HEK293 (cell line): ENCODE data around the gene COL25A1.

Source experiments
- CTCF ChIA-PET: fragments of 350-600 bp; formaldehyde crosslinking; extraction: SDS; loops from one replicate; lab custom pipeline; 2021; ENCODE audit warnings: antibody characterized with exemption; lab: Yijun Ruan, JAX
- POLR2A ChIA-PET: fragments of 300-600 bp; formaldehyde crosslinking; extraction: SDS; loops from one replicate; lab custom pipeline; 2020; ENCODE audit warnings: antibody characterized with exemption, inconsistent platforms; lab: Yijun Ruan, JAX
- H3K27ac ChIP-seq: fragments of 200-500 bp; sonication (Bioruptor generic); 2 replicates; pipeline ENCODE4 v1.5.1; 2014; ENCODE audit warnings: low read depth, low read length, control low read depth, inconsistent platforms; ENCODE audit errors: extremely low read depth
- H3K36me3 ChIP-seq, 2 experiments: fragments of 200-500 bp in 1 of 2; sonication (Bioruptor generic) in 1 of 2; 1 replicate in 1 of 2; 2 replicates in 1 of 2; pipeline ENCODE4 v1.5.1; 2014 to 2017; ENCODE audit warnings: inconsistent platforms in 2 of 2, low read length in 2 of 2; ENCODE audit not compliant: control insufficient read depth in 2 of 2, insufficient read depth in 1 of 2
- H3K4me1 ChIP-seq: fragments of 200-500 bp; sonication (Bioruptor generic); 2 replicates; pipeline ENCODE4 v1.5.1; 2014; ENCODE audit warnings: mild to moderate bottlenecking, low read length, inconsistent platforms; ENCODE audit not compliant: control insufficient read depth, insufficient read depth
- H3K4me3 ChIP-seq: 2 replicates; pipeline ENCODE4 v1.5.1; 2011; ENCODE audit warnings: low read depth, mild to moderate bottlenecking, control low read depth, low read length, moderate library complexity
- H3K9me3 ChIP-seq: fragments of 200-500 bp; sonication (Bioruptor generic); 2 replicates; pipeline ENCODE4 v1.5.1; 2014; ENCODE audit warnings: low read depth, low read length, inconsistent platforms; ENCODE audit not compliant: control insufficient read depth, insufficient read depth
- CTCF ChIP-seq: fragments of 450-650 bp; formaldehyde crosslinking; IDR thresholded peaks from 2 replicates; pipeline ENCODE4 v1.5.1; 2016; ENCODE audit warnings: missing biosample characterization, missing genetic modification characterization
- EGR2 ChIP-seq: fragments of 450-650 bp; formaldehyde crosslinking; IDR thresholded peaks from 2 replicates; pipeline ENCODE4 v1.5.1; 2016; ENCODE audit warnings: low read depth, missing biosample characterization, missing genetic modification characterization
- HIC1 ChIP-seq: fragments of 450-650 bp; formaldehyde crosslinking; IDR thresholded peaks from 2 replicates; pipeline ENCODE4 v1.5.1; 2016; ENCODE audit warnings: missing biosample characterization, missing genetic modification characterization
- IKZF3 ChIP-seq: fragments of 450-650 bp; IDR thresholded peaks from 2 replicates; pipeline ENCODE4 v1.5.0; 2018; ENCODE audit warnings: missing biosample characterization, mild to moderate bottlenecking, missing genetic modification characterization, moderate library complexity
- KLF10 ChIP-seq: fragments of 450-650 bp; IDR thresholded peaks from 2 replicates; pipeline ENCODE4 v1.5.1; 2018; ENCODE audit warnings: missing biosample characterization, mild to moderate bottlenecking, missing genetic modification characterization
- RBAK ChIP-seq: fragments of 450-650 bp; formaldehyde crosslinking; IDR thresholded peaks from 2 replicates; pipeline ENCODE4 v1.5.1; 2016; ENCODE audit warnings: missing biosample characterization, missing genetic modification characterization
- SALL2 ChIP-seq: fragments of 450-650 bp; formaldehyde crosslinking; IDR thresholded peaks from 2 replicates; pipeline ENCODE4 v1.5.0; 2017; ENCODE audit warnings: missing biosample characterization, mild to moderate bottlenecking, missing genetic modification characterization, borderline replicate concordance
- SP2 ChIP-seq: fragments of 450-650 bp; formaldehyde crosslinking; IDR thresholded peaks from 2 replicates; pipeline ENCODE4 v1.5.1; 2016; ENCODE audit warnings: missing biosample characterization, missing genetic modification characterization
- ZBTB1 ChIP-seq: fragments of 450-650 bp; formaldehyde crosslinking; IDR thresholded peaks from 2 replicates; pipeline ENCODE4 v1.5.1; 2016; ENCODE audit warnings: missing biosample characterization, missing genetic modification characterization
- ZBTB17 ChIP-seq: fragments of 450-650 bp; formaldehyde crosslinking; IDR thresholded peaks from 2 replicates; pipeline ENCODE4 v1.5.1; 2016; ENCODE audit warnings: missing biosample characterization, missing genetic modification characterization
- ZBTB7A ChIP-seq: fragments of 450-650 bp; formaldehyde crosslinking; IDR thresholded peaks from 2 replicates; pipeline ENCODE4 v1.5.1; 2016; ENCODE audit warnings: low read depth, missing biosample characterization, missing genetic modification characterization
- ZBTB8A ChIP-seq: fragments of 450-650 bp; formaldehyde crosslinking; IDR thresholded peaks from 2 replicates; pipeline ENCODE4 v1.5.1; 2016; ENCODE audit warnings: missing biosample characterization, missing genetic modification characterization
- ZNF140 ChIP-seq: fragments of 450-650 bp; formaldehyde crosslinking; IDR thresholded peaks from 2 replicates; pipeline ENCODE4 v1.5.1; 2016; ENCODE audit warnings: missing biosample characterization, missing genetic modification characterization
- ZNF18 ChIP-seq: fragments of 450-650 bp; formaldehyde crosslinking; IDR thresholded peaks from 2 replicates; pipeline ENCODE4 v1.5.1; 2016; ENCODE audit warnings: missing biosample characterization, missing genetic modification characterization
- ZNF223 ChIP-seq: fragments of 450-650 bp; formaldehyde crosslinking; IDR thresholded peaks from 2 replicates; pipeline ENCODE4 v1.5.1; 2016; ENCODE audit warnings: missing biosample characterization, missing genetic modification characterization
- ZNF23 ChIP-seq: fragments of 450-650 bp; formaldehyde crosslinking; IDR thresholded peaks from 2 replicates; pipeline ENCODE4 v1.5.1; 2016; ENCODE audit warnings: missing biosample characterization, missing genetic modification characterization, borderline replicate concordance
- ZNF26 ChIP-seq: fragments of 450-650 bp; formaldehyde crosslinking; IDR thresholded peaks from 2 replicates; pipeline ENCODE4 v1.5.1; 2016; ENCODE audit warnings: missing biosample characterization, missing genetic modification characterization
- ZNF341 ChIP-seq: fragments of 450-650 bp; formaldehyde crosslinking; IDR thresholded peaks from 2 replicates; pipeline ENCODE4; 2016; ENCODE audit warnings: low read depth, missing biosample characterization, missing genetic modification characterization
- ZNF350 ChIP-seq: fragments of 450-650 bp; formaldehyde crosslinking; IDR thresholded peaks from 2 replicates; pipeline ENCODE4 v1.5.0; 2017; ENCODE audit warnings: missing biosample characterization, mild to moderate bottlenecking, missing genetic modification characterization
- ZNF473 ChIP-seq: fragments of 450-650 bp; formaldehyde crosslinking; IDR thresholded peaks from 2 replicates; pipeline ENCODE4 v1.5.1; 2017; ENCODE audit warnings: missing biosample characterization, missing genetic modification characterization
- ZNF510 ChIP-seq: fragments of 450-650 bp; formaldehyde crosslinking; IDR thresholded peaks from 2 replicates; pipeline ENCODE4 v1.5.1; 2018; ENCODE audit warnings: mild to moderate bottlenecking, missing genetic modification characterization, missing biosample characterization; ENCODE audit not compliant: insufficient replicate concordance
- ZNF513 ChIP-seq: fragments of 450-650 bp; IDR thresholded peaks from 2 replicates; pipeline ENCODE4 v1.5.1; 2018; ENCODE audit warnings: missing biosample characterization, missing genetic modification characterization
- ZNF555 ChIP-seq: fragments of 450-650 bp; formaldehyde crosslinking; conservative IDR thresholded peaks from 2 replicates; pipeline ENCODE4 v1.5.1; 2017; ENCODE audit warnings: missing biosample characterization, mild to moderate bottlenecking, missing genetic modification characterization, inconsistent platforms
- ZNF560 ChIP-seq: fragments of 450-650 bp; formaldehyde crosslinking; IDR thresholded peaks from 2 replicates; pipeline ENCODE4 v1.5.1; 2017; ENCODE audit warnings: missing biosample characterization, missing genetic modification characterization, borderline replicate concordance
- ZNF580 ChIP-seq: fragments of 450-650 bp; formaldehyde crosslinking; IDR thresholded peaks from 2 replicates; pipeline ENCODE4 v1.5.1; 2016; ENCODE audit warnings: missing biosample characterization, missing genetic modification characterization
- ZNF654 ChIP-seq: fragments of 450-650 bp; formaldehyde crosslinking; IDR thresholded peaks from 2 replicates; pipeline ENCODE4 v1.5.1; 2016; ENCODE audit warnings: low read depth, missing biosample characterization, missing genetic modification characterization
- ZNF777 ChIP-seq: fragments of 450-650 bp; formaldehyde crosslinking; IDR thresholded peaks from 2 replicates; pipeline ENCODE4 v1.5.1; 2017; ENCODE audit warnings: missing biosample characterization, missing genetic modification characterization, borderline replicate concordance
- ZNF837 ChIP-seq: fragments of 450-650 bp; formaldehyde crosslinking; IDR thresholded peaks from 2 replicates; pipeline ENCODE4 v1.5.1; 2016; ENCODE audit warnings: missing biosample characterization, missing genetic modification characterization
- ZXDB ChIP-seq: fragments of 450-650 bp; formaldehyde crosslinking; IDR thresholded peaks from 2 replicates; pipeline ENCODE4 v1.5.1; 2016; ENCODE audit warnings: missing biosample characterization, missing genetic modification characterization

The COL25A1 gene

GRCh38 chr4:109172301-109172700, 130.2 kb downstream of the COL25A1 start:
- Histone ChIP-seq H3K4me1 (no peaks in the 10 kb centered on the region), H3K36me3 (no peaks in the 10 kb centered on the region), H3K4me3 (no peak overlapping the region), H3K9me3 (no peaks in the 10 kb centered on the region), H3K27ac (no peak overlapping the region)
- TF ChIP-seq ZNF350 (no peak), ZNF513 (tag by site-specific recombination) (no peak), ZBTB7A (tag by site-specific recombination) (no peak), ZNF555 (no peak), ZNF223 (tag by site-specific recombination) (no peak), IKZF3 (tag by site-specific recombination) (no peak), CTCF (tag by site-specific recombination) (no peak), ZBTB1 (tag by site-specific recombination) (no peak), ZNF510 (tag by site-specific recombination) (no peak), SALL2 (tag by site-specific recombination) (no peak), ZNF777 (tag by site-specific recombination) (no peak), ZNF473 (tag by site-specific recombination) (no peak), ZXDB (no peak), SP2 (tag by site-specific recombination) (no peak)
- CTCF ChIA-PET, result no interaction called here
- POLR2A ChIA-PET, result no interaction called here

GRCh38 chr4:109171070-109171469, 131.4 kb downstream of the COL25A1 start:
- H3K4me3 ChIP-seq, result no peak overlapping the region
- TF ChIP-seq ZNF140 (tag by site-specific recombination) (no peak), HIC1 (tag by site-specific recombination) (no peak), ZNF23 (tag by site-specific recombination) (no peak), EGR2 (tag by site-specific recombination) (no peak), ZNF837 (tag by site-specific recombination) (no peak), SP2 (tag by site-specific recombination) (no peak), ZNF580 (tag by site-specific recombination) (no peak), ZNF26 (no peak), ZNF341 (no peak), ZBTB8A (tag by site-specific recombination) (no peak), ZNF560 (no peak), RBAK (no peak), ZNF18 (tag by site-specific recombination) (no peak), ZBTB17 (tag by site-specific recombination) (no peak), ZNF654 (tag by site-specific recombination) (no peak), KLF10 (no peak)
- TF ChIP-seq, all 188 proteins: peak for 0
- no peaks in the 10 kb centered on the region for H3K4me1 ChIP-seq
- ChIA-PET POLR2A (no interaction called here), CTCF (no interaction called here)
- H3K36me3 ChIP-seq, result no peaks in the 10 kb centered on the region
- H3K27ac ChIP-seq, result no peak overlapping the region
- H3K9me3 ChIP-seq, result no peaks in the 10 kb centered on the region
